SK-N-SH (cell line): ENCODE measurements around the gene SLC25A33. TPM values are rescaled to one million over a fixed set of nuclear protein-coding genes. Genes with fewer than 3 reads are reported as not detected.

Experiments
- CTCF ChIA-PET: fragments of 300-600, 350-600 bp; formaldehyde crosslinking; extraction: SDS; loops from one replicate; lab custom pipeline; 2021; lab: Yijun Ruan, JAX
- POLR2A ChIA-PET: fragments of 350-600 bp; sonication (Branson Sonifier 250); formaldehyde crosslinking; extraction: SDS; loops from one replicate; lab custom pipeline; 2020; ENCODE audit warnings: antibody characterized with exemption, inconsistent platforms; lab: Yijun Ruan, JAX
- DNase-seq: peaks from one replicate; pipeline ENCODE4 v3.0.0; 2012
- H2AFZ ChIP-seq: fragments of 200-600 bp; sonication (generic); 2 replicates; pipeline ENCODE4 v1.8.1; 2016; ENCODE audit warnings: antibody characterized with exemption, mild to moderate bottlenecking, low read depth
- H3F3A ChIP-seq: fragments of 200-600 bp; sonication (generic); replicated peaks from 2 replicates; pipeline ENCODE3; 2016; ENCODE audit warnings: antibody characterized with exemption, mild to moderate bottlenecking; ENCODE audit not compliant: insufficient read depth
- H3K27ac ChIP-seq, 2 experiments: fragments of 200-500 bp in 1 of 2; fragments of 200-600 bp in 1 of 2; sonication (Bioruptor generic) in 1 of 2; sonication (generic), shearing (Covaris generic) in 1 of 2; 2 replicates each; pipeline versions ENCODE4 v1.5.1 to v1.6.1; 2014 to 2016; ENCODE audit warnings: low read depth in 2 of 2, inconsistent platforms in 1 of 2, low read length in 1 of 2, mild to moderate bottlenecking in 1 of 2, mixed read lengths in 1 of 2
- H3K27me3 ChIP-seq: fragments of 200-600 bp; sonication (generic), shearing (Covaris generic); 2 replicates; pipeline ENCODE4 v1.6.1; 2016; ENCODE audit warnings: mixed run types; ENCODE audit not compliant: insufficient read depth
- H3K36me3 ChIP-seq, 2 experiments: fragments of 200-500 bp in 1 of 2; fragments of 200-600 bp in 1 of 2; sonication (Bioruptor generic) in 1 of 2; sonication (generic) in 1 of 2; replicated peaks in 1 of 2; 2 replicates each; pipeline versions ENCODE3 to v1.5.1; 2014 to 2016; ENCODE audit warnings: low read length in 1 of 2, mild to moderate bottlenecking in 1 of 2; ENCODE audit not compliant: insufficient read depth in 2 of 2, control insufficient read depth in 1 of 2
- H3K4me1 ChIP-seq, 2 experiments: fragments of 200-500 bp in 1 of 2; fragments of 200-600 bp in 1 of 2; sonication (Bioruptor generic) in 1 of 2; sonication (generic), shearing (Covaris generic) in 1 of 2; 2 replicates each; pipeline versions ENCODE4 v1.5.1 to v1.6.1; 2014 to 2016; ENCODE audit warnings: low read depth in 1 of 2, low read length in 1 of 2, mixed run types in 1 of 2; ENCODE audit not compliant: insufficient read depth in 2 of 2, control insufficient read depth in 1 of 2
- H3K4me2 ChIP-seq: fragments of 200-600 bp; sonication (generic), shearing (Covaris generic); 2 replicates; pipeline ENCODE4 v1.6.1; 2017; ENCODE audit warnings: mixed run types
- H3K4me3 ChIP-seq, 2 experiments: fragments of 200-500 bp in 1 of 2; fragments of 200-600 bp in 1 of 2; sonication (Bioruptor generic) in 1 of 2; sonication (generic), shearing (Covaris generic) in 1 of 2; 2 replicates each; pipeline versions ENCODE4 v1.5.1 to v1.8.1; 2014 to 2016; ENCODE audit warnings: low read depth in 2 of 2, inconsistent platforms in 1 of 2, low read length in 1 of 2, mild to moderate bottlenecking in 1 of 2, mixed read lengths in 1 of 2, moderate library complexity in 1 of 2
- H3K79me2 ChIP-seq: fragments of 200-600 bp; sonication (generic); 2 replicates; pipeline ENCODE4 v1.8.1; 2017; ENCODE audit warnings: mild to moderate bottlenecking; ENCODE audit not compliant: insufficient read depth
- H3K9ac ChIP-seq: fragments of 200-600 bp; sonication (generic); 2 replicates; pipeline ENCODE4 v1.6.1; 2017; ENCODE audit warnings: mixed run types
- H3K9me2 ChIP-seq: fragments of 200-600 bp; sonication (generic); 2 replicates; pipeline ENCODE4 v1.6.1; 2017; ENCODE audit warnings: mixed run types
- H3K9me3 ChIP-seq: fragments of 200-600 bp; sonication (generic); 2 replicates; pipeline ENCODE4 v1.6.1; 2017; ENCODE audit warnings: mixed run types, mild to moderate bottlenecking, moderate library complexity
- H4K20me1 ChIP-seq: fragments of 200-600 bp; sonication (generic); 2 replicates; pipeline ENCODE4 v1.6.1; 2017; ENCODE audit warnings: mild to moderate bottlenecking, mixed run types; ENCODE audit not compliant: insufficient read depth
- FOXJ3 ChIP-seq: sonication (generic); formaldehyde crosslinking; IDR thresholded peaks from 2 replicates; pipeline ENCODE4 v1.5.1; 2020; ENCODE audit warnings: mild to moderate bottlenecking, missing genetic modification reagents
- FOXM1 ChIP-seq: IDR thresholded peaks from 2 replicates; pipeline ENCODE4 v1.4.0; 2012; ENCODE audit warnings: low read depth, mild to moderate bottlenecking
- NRF1 ChIP-seq: IDR thresholded peaks from 2 replicates; pipeline ENCODE4 v1.6.1; 2012; ENCODE audit warnings: low read depth, mild to moderate bottlenecking, low read length
- PBX3 ChIP-seq: IDR thresholded peaks from 2 replicates; pipeline ENCODE4; 2012
- RAD21 ChIP-seq: IDR thresholded peaks from 2 replicates; pipeline ENCODE4 v1.6.1; 2012; ENCODE audit warnings: mild to moderate bottlenecking, low read length
- RCOR1 ChIP-seq: fragments of 150-350 bp; IDR thresholded peaks from 2 replicates; pipeline ENCODE4 v1.6.1; 2017; ENCODE audit warnings: antibody characterized with exemption, low read length
- RXRA ChIP-seq: IDR thresholded peaks from 2 replicates; pipeline ENCODE4 v1.4.0; 2012; ENCODE audit warnings: low read depth, mild to moderate bottlenecking, borderline replicate concordance
- TAF1 ChIP-seq: IDR thresholded peaks from 2 replicates; pipeline ENCODE4 v1.6.1; 2012; ENCODE audit warnings: low read depth, mild to moderate bottlenecking, low read length, moderate library complexity, borderline replicate concordance
- TCF12 ChIP-seq: IDR thresholded peaks from 2 replicates; pipeline ENCODE4 v1.4.0; 2012
- USF1 ChIP-seq: IDR thresholded peaks from 2 replicates; pipeline ENCODE4 v1.4.0; 2012; ENCODE audit warnings: low read depth, borderline replicate concordance
- ZBTB33 ChIP-seq: IDR thresholded peaks from 2 replicates; pipeline ENCODE4 v1.4.0; 2012; ENCODE audit warnings: low read depth, borderline replicate concordance
- WGBS: methylation state at CpG from one replicate; pipeline ENCODE4 v1.1.6; 2017; ENCODE audit warnings: low lambda C conversion rate; 5-methylcytosine and 5-hydroxymethylcytosine counted together
- polyA plus RNA-seq, 3 experiments: library from polyadenylated mRNA; depleted of rRNA; stranded (reverse); fragments of >200 nt; gene quantifications; 2 replicates each; pipeline ENCODE4 v1.2.3, GENCODE V29; 2012
- TF ChIP-seq, protein P1 (sequence below): IDR thresholded peaks from 2 replicates; pipeline ENCODE4 v1.6.1; 2012; ENCODE audit warnings: mild to moderate bottlenecking, low read depth, low read length, moderate library complexity
- TF ChIP-seq, protein P2 (sequence below): IDR thresholded peaks from 2 replicates; pipeline ENCODE4 v1.4.0; 2012; ENCODE audit warnings: low read depth

Gene SLC25A33
- polyA plus RNA-seq, 1 of the 3 experiments (the other 2 are of a cell fraction) = 4.8 TPM

GRCh38 chr1:9599741-9600140 is 60.5 kb downstream of the SLC25A33 start (continued):
- no peak for TF ChIP-seq ZBTB33
- no peak for TF ChIP-seq TAF1
- TF ChIP-seq TCF12 = no peak
- no peak for TF ChIP-seq FOXJ3 (CRISPR knock-in tag)
- TF ChIP-seq NRF1 = no peak
- TF ChIP-seq FOXM1 = no peak
- TF ChIP-seq RCOR1 = no peak

- Histone ChIP-seq H3K79me2 (no peaks in the 10 kb centered on the region), H3K9me3 (no peaks in the 10 kb centered on the region), H3K9me2 (no peaks in the 10 kb centered on the region), H3F3A (no peaks in the 10 kb centered on the region), H3K9ac (no peak overlapping the region), H4K20me1 (no peaks in the 10 kb centered on the region), H3K27ac (no peak overlapping the region), H3K4me2 (no peak overlapping the region), H3K4me3 (no peak overlapping the region), H3K27me3 (no peaks in the 10 kb centered on the region), H2AFZ (no peak overlapping the region), H3K4me1 (peaks cover 0 to 44% of the 10 kb centered on the region in 2 experiments; a peak in 2 of 4 replicates), H3K36me3 (peaks cover 0 to 50% of the 10 kb centered on the region in 2 experiments)
- DNase-seq = no peak
- POLR2A ChIA-PET = no interaction called here
- WGBS = 96% methylated on average over 21 of the region's 39 CpGs
- CTCF ChIA-PET = interaction anchor here (1.1 kb wide), 1 partner anchor 13 kb away, joined by 4 read pairs; no protein-coding TSS in a partner anchor
- TF ChIP-seq RAD21 (no peak), USF1 (no peak), PBX3 (no peak), RXRA (no peak)
- TF ChIP-seq, protein P1, sequence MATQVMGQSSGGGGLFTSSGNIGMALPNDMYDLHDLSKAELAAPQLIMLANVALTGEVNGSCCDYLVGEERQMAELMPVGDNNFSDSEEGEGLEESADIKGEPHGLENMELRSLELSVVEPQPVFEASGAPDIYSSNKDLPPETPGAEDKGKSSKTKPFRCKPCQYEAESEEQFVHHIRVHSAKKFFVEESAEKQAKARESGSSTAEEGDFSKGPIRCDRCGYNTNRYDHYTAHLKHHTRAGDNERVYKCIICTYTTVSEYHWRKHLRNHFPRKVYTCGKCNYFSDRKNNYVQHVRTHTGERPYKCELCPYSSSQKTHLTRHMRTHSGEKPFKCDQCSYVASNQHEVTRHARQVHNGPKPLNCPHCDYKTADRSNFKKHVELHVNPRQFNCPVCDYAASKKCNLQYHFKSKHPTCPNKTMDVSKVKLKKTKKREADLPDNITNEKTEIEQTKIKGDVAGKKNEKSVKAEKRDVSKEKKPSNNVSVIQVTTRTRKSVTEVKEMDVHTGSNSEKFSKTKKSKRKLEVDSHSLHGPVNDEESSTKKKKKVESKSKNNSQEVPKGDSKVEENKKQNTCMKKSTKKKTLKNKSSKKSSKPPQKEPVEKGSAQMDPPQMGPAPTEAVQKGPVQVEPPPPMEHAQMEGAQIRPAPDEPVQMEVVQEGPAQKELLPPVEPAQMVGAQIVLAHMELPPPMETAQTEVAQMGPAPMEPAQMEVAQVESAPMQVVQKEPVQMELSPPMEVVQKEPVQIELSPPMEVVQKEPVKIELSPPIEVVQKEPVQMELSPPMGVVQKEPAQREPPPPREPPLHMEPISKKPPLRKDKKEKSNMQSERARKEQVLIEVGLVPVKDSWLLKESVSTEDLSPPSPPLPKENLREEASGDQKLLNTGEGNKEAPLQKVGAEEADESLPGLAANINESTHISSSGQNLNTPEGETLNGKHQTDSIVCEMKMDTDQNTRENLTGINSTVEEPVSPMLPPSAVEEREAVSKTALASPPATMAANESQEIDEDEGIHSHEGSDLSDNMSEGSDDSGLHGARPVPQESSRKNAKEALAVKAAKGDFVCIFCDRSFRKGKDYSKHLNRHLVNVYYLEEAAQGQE = no peak
- TF ChIP-seq, protein P2, sequence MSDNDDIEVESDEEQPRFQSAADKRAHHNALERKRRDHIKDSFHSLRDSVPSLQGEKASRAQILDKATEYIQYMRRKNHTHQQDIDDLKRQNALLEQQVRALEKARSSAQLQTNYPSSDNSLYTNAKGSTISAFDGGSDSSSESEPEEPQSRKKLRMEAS = no peak
Observed at GRCh38 chr1:9600861-9601834, 61.9 kb downstream of the SLC25A33 start.
